ENCODE results near the gene TRAPPC10.
A peak's percentile ranks its signal among the peaks of the same experiment; 100 is the strongest.

The TRAPPC10 gene

DNA sequence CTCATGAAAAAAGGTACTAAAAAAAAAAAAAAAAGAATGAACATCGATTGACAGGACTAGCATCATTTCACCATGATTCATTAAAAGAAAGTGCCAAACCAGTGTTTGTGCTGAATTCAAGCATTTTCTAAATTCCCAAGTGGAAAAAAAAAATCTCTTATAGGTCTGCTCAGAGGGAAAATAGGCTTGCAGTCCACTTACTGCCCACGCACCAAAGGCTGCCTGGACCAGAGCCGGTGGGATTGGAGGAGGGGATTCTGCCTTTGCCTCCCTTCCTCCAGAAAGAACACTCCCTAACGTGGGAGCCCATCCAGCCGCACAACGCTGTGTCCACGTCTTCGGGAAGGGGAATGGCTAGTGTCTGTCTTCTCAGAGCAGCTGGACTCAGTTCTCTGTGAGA is 5.5 kb upstream of the TRAPPC10 start:
- H3K27me3 ChIP-seq (ENCODE audit: low read depth, low read length) = no peaks in the 10 kb centered on the region
- peaks cover 0 to 13% of the 10 kb centered on the region in 2 donors for H3K4me1 ChIP-seq (ENCODE audit: control insufficient read depth in 1 of 2, insufficient read depth in 2 of 2, low read length in 2 of 2)
- no peak overlapping the region for H3K4me3 ChIP-seq (ENCODE audit: low read depth in 1 of 2, low read length in 2 of 2)
- no peaks in the 10 kb centered on the region for H3K9me3 ChIP-seq (ENCODE audit: control insufficient read depth in 1 of 2, low read length in 2 of 2)
- no peaks in the 10 kb centered on the region for H3K36me3 ChIP-seq (ENCODE audit: control insufficient read depth in 1 of 2, insufficient read depth in 2 of 2, low read length in 2 of 2)
- peak overlapping the region; percentile 29 for H3K27ac ChIP-seq (ENCODE audit: low read length)

DNA sequence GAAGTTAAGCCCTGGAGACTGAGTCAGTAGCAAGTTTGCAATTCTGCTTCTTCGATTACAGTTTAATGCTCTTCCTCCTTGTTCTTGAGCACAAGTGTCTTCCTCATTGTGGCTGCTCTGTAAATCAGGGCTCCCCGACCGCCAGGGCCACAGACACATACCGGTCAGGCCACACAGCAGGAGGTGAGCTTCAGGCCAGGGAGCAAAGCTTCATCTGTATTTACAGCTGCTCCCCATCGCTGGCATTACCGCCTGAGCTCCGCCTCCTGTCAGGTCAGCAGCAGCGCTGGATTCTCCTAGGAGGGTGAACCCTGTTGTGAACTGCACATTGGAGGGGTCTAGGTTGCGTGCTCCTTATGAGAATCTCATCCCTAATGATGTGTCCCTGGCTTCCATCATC is 1.7 kb upstream of the TRAPPC10 start:
- H3K27ac ChIP-seq (ENCODE audit: low read length) = no peak overlapping the region
- no peak overlapping the region for H3K4me3 ChIP-seq (ENCODE audit: low read depth in 1 of 2, low read length in 2 of 2)
- H3K4me1 ChIP-seq (ENCODE audit: control insufficient read depth in 1 of 2, insufficient read depth in 2 of 2, low read length in 2 of 2) = peaks cover 9 to 34% of the 10 kb centered on the region in 2 donors
- no peaks in the 10 kb centered on the region for H3K27me3 ChIP-seq (ENCODE audit: low read depth, low read length)
- H3K9me3 ChIP-seq (ENCODE audit: control insufficient read depth in 1 of 2, low read length in 2 of 2) = no peaks in the 10 kb centered on the region
- H3K36me3 ChIP-seq (ENCODE audit: control insufficient read depth in 1 of 2, insufficient read depth in 2 of 2, low read length in 2 of 2) = no peaks in the 10 kb centered on the region

DNA sequence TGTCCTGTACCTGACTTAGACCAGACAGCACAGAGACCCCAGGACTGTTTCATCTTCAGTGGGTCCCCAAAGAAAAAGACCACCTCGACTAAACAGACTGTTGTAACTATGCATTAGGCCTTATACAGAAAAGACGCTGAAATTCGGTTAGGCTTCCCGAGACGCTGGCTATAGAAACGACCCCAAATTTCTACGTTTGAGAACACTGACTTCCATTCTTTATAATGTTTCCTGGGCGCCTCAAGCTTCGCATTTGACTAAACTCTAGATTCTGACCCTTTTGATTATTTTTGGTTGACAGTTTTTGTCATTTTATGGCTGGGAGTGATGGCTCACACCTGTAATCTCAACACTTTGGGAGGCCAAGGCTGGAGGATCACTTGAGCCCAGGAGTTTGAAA is 986 bp upstream of the TRAPPC10 start:
- Histone ChIP-seq H3K36me3 (ENCODE audit: control insufficient read depth in 1 of 2, insufficient read depth in 2 of 2, low read length in 2 of 2) (no peaks in the 10 kb centered on the region), H3K4me3 (ENCODE audit: low read depth in 1 of 2, low read length in 2 of 2) (peak overlapping the region in 1 of 2 donors; percentile 71), H3K27ac (ENCODE audit: low read length) (no peak overlapping the region), H3K9me3 (ENCODE audit: control insufficient read depth in 1 of 2, low read length in 2 of 2) (no peaks in the 10 kb centered on the region), H3K4me1 (ENCODE audit: control insufficient read depth in 1 of 2, insufficient read depth in 2 of 2, low read length in 2 of 2) (peaks cover 13 to 33% of the 10 kb centered on the region in 2 donors), H3K27me3 (ENCODE audit: low read depth, low read length) (no peaks in the 10 kb centered on the region)

DNA sequence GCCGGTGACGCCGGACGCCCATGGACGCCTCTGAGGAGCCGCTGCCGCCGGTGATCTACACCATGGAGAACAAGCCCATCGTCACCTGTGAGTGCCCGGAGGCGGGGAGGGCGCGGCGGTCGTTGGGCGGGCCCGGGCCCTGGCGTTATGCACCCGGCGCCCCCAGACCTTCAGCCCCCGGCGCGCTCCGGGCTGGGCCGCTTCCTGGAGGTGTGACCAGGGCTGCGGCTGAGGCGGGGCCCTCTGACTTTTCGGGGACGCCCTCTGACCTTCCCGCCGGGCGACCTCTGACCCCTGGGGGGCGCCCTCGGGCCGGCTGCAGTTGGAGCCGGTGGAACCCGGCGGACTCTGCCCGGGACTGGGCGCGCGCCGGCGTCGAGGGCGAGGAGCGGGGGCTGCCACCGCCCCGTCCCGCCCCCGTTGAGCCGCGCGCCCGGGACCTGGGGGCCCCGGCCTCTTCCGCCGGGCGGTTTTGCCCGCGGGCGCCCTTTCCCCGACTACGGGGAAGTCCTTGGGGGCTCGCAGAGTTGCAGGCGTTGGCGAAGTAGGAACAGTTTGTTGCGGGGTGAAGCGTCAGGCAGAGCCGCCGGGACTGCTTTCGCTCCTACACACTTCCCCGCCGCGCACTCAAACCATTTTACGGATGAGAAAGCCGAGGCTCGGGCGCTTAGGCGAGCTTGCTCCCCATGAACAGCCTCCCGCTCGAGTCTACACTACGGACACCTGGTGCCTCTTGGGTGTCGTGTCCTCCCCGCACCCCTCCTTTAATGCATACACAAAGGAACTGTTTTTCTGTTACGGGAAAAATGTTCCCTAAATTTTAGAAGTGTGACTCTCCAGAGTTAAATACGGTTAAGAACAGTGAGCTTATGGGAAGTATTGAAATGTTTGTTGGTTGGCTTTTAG is 618 bp downstream of the TRAPPC10 start:
- no peaks in the 10 kb centered on the region for H3K27me3 ChIP-seq (ENCODE audit: low read depth, low read length)
- H3K27ac ChIP-seq (ENCODE audit: low read length) = peak overlapping the region; percentile 27
- H3K9me3 ChIP-seq (ENCODE audit: control insufficient read depth in 1 of 2, low read length in 2 of 2) = no peaks in the 10 kb centered on the region
- no peaks in the 10 kb centered on the region for H3K36me3 ChIP-seq (ENCODE audit: control insufficient read depth in 1 of 2, insufficient read depth in 2 of 2, low read length in 2 of 2)
- H3K4me3 ChIP-seq (ENCODE audit: low read depth in 1 of 2, low read length in 2 of 2) = peak overlapping the region; percentile 73 to 82
- H3K4me1 ChIP-seq (ENCODE audit: control insufficient read depth in 1 of 2, insufficient read depth in 2 of 2, low read length in 2 of 2) = peaks cover 13 to 30% of the 10 kb centered on the region in 2 donors

DNA sequence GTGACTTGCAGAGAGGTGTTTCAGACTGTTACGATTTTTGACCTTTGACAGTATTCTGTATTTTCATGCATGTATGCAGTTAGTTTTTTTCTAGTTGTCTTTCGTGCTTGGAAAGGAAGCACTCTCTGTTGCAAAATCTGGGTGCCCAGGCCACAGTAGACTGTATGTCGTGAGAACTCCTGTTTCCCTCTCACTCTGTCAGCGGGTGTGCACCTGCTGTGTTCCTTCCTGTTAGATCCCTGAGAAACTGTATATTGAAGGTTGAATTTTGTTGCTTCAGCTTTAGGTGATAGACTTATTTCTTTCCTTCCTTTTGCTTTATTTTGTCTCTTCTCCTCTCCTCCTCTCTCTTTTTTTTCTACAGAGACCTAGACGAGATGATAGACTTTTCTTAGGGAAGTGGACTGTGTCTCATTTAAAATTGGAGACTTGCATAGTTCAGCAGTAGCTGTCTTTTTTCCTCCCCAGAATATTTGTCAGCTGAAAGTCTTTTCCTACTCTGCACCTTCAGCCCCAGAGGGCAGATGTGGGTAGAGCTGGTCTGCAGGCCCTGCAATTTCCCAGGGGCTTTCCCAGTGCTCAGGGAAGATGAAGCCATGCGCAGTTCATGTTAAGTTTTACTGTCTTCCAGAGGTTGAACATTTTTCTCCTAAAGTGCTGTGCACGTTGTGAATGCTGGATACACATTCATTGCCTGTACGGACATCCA is 1.4 kb downstream of the TRAPPC10 start:
- no peaks in the 10 kb centered on the region for H3K9me3 ChIP-seq (ENCODE audit: control insufficient read depth in 1 of 2, low read length in 2 of 2)
- H3K27ac ChIP-seq (ENCODE audit: low read length) = peak overlapping the region; percentile 27
- H3K27me3 ChIP-seq (ENCODE audit: low read depth, low read length) = no peaks in the 10 kb centered on the region
- H3K4me1 ChIP-seq (ENCODE audit: control insufficient read depth in 1 of 2, insufficient read depth in 2 of 2, low read length in 2 of 2) = peaks cover 13 to 30% of the 10 kb centered on the region in 2 donors
- H3K4me3 ChIP-seq (ENCODE audit: low read depth in 1 of 2, low read length in 2 of 2) = peak overlapping the region; percentile 73 to 82
- H3K36me3 ChIP-seq (ENCODE audit: control insufficient read depth in 1 of 2, insufficient read depth in 2 of 2, low read length in 2 of 2) = no peaks in the 10 kb centered on the region

DNA sequence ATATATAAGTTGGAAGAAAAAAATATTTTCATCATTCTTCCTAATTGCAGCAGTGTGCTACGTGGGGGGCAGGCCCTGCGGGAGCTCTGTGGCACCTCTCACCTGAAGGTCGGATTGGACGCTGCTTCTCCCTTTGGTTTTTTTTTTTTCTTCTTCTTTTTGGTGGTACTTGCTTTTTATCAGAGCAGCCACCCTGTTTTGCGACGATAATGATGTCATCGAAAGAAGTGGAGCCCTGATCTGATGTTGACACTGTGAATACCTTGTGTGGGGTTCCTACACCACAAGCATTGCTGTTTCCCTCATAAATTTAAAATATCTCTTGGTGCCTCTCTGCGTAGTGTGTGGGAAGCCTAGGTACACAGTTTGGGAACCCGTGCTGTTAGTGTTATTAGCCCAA is 5.5 kb downstream of the TRAPPC10 start:
- Histone ChIP-seq H3K27me3 (ENCODE audit: low read depth, low read length) (no peaks in the 10 kb centered on the region), H3K9me3 (ENCODE audit: control insufficient read depth in 1 of 2, low read length in 2 of 2) (no peaks in the 10 kb centered on the region), H3K27ac (ENCODE audit: low read length) (no peak overlapping the region), H3K36me3 (ENCODE audit: control insufficient read depth in 1 of 2, insufficient read depth in 2 of 2, low read length in 2 of 2) (no peaks in the 10 kb centered on the region), H3K4me1 (ENCODE audit: control insufficient read depth in 1 of 2, insufficient read depth in 2 of 2, low read length in 2 of 2) (peaks cover 13 to 42% of the 10 kb centered on the region in 2 donors), H3K4me3 (ENCODE audit: low read depth in 1 of 2, low read length in 2 of 2) (no peak overlapping the region)

DNA sequence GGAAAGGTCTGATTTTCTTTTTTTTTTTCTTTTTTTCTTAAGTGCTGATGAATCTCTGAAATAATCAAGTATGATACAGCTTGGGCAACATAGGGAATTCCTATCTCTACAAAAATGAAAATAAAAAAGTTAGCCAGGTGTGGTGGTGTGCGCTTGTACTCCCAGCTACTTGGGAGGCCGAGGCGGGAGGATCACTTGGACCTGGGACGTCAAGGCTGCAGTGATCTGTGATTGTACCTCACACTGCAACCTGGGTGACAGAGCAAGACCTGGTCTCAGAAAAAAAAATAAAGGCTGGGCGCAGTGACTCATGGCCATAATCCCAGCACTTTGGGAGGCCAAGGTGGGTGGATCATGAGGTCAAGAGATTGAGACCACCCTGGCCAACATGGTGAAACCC is 6.0 kb downstream of the TRAPPC10 start:
- H3K4me3 ChIP-seq (ENCODE audit: low read depth in 1 of 2, low read length in 2 of 2) = no peak overlapping the region
- H3K36me3 ChIP-seq (ENCODE audit: control insufficient read depth in 1 of 2, insufficient read depth in 2 of 2, low read length in 2 of 2) = no peaks in the 10 kb centered on the region
- no peak overlapping the region for H3K27ac ChIP-seq (ENCODE audit: low read length)
- no peaks in the 10 kb centered on the region for H3K9me3 ChIP-seq (ENCODE audit: control insufficient read depth in 1 of 2, low read length in 2 of 2)
- peaks cover 13 to 40% of the 10 kb centered on the region in 2 donors for H3K4me1 ChIP-seq (ENCODE audit: control insufficient read depth in 1 of 2, insufficient read depth in 2 of 2, low read length in 2 of 2)
- no peaks in the 10 kb centered on the region for H3K27me3 ChIP-seq (ENCODE audit: low read depth, low read length)

DNA sequence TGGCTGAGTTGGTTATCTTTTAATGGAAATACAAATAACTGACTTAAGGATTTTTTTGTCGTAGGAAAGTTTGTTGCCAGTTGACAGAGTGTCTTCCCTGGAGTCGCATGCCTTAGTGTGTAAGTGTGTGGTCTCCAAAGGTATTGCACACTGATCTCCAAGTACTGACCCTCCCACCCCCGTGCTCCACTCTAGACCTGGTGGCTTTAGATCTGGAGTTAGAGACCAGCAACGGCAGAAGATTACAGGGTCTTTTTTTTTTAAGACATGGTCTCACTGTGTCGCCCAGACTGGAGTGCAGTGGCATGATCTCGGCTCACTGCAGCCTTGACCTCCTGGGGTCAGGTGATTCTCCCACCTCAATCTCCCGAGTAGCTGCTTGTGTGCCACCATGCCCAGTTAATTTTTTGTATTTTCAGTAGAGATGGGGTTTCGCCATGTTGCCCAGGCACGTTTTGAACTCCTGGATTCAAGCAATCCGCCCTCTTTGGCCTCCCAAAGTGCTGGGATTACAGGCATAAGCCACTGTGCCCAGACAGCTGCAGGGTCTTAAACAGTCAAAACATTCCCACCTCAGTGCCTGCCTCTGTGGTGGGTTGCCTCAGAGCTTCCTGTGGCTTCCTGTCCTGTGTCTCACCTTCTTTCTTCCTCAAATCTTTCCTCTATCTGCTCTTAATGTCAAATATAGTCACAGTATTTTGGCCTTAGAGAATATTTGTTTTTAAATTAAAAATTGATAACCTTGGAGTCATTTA is 6.9 kb downstream of the TRAPPC10 start:
- no peak overlapping the region for H3K4me3 ChIP-seq (ENCODE audit: low read depth in 1 of 2, low read length in 2 of 2)
- no peaks in the 10 kb centered on the region for H3K27me3 ChIP-seq (ENCODE audit: low read depth, low read length)
- no peaks in the 10 kb centered on the region for H3K9me3 ChIP-seq (ENCODE audit: control insufficient read depth in 1 of 2, low read length in 2 of 2)
- H3K27ac ChIP-seq (ENCODE audit: low read length) = no peak overlapping the region
- peaks cover 5 to 31% of the 10 kb centered on the region in 2 donors for H3K4me1 ChIP-seq (ENCODE audit: control insufficient read depth in 1 of 2, insufficient read depth in 2 of 2, low read length in 2 of 2)
- H3K36me3 ChIP-seq (ENCODE audit: control insufficient read depth in 1 of 2, insufficient read depth in 2 of 2, low read length in 2 of 2) = no peaks in the 10 kb centered on the region

DNA sequence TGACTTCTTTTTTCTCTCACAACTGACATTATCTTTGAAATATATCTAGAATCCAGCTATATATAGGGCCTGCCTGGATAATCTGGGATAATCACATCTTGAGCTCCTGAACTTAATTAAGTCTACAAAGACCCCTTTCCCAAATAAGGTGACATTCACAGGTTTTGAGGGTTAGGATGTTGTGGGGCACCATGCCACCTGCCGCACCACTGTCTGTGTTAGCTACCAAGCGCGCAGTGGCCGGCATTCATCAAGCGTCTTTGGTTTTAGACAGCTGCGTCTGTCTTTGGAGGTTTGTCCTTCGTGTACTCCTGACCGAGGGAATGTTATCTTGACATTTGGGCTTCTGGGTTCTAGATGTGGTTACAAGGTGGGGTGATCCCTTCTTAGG is 7.5 kb downstream of the TRAPPC10 start:
- H3K27ac ChIP-seq (ENCODE audit: low read length) = no peak overlapping the region
- H3K4me1 ChIP-seq (ENCODE audit: control insufficient read depth in 1 of 2, insufficient read depth in 2 of 2, low read length in 2 of 2) = peaks cover 4 to 25% of the 10 kb centered on the region in 2 donors
- no peak overlapping the region for H3K4me3 ChIP-seq (ENCODE audit: low read depth in 1 of 2, low read length in 2 of 2)
- no peaks in the 10 kb centered on the region for H3K36me3 ChIP-seq (ENCODE audit: control insufficient read depth in 1 of 2, insufficient read depth in 2 of 2, low read length in 2 of 2)
- H3K27me3 ChIP-seq (ENCODE audit: low read depth, low read length) = no peaks in the 10 kb centered on the region
- H3K9me3 ChIP-seq (ENCODE audit: control insufficient read depth in 1 of 2, low read length in 2 of 2) = no peaks in the 10 kb centered on the region

DNA sequence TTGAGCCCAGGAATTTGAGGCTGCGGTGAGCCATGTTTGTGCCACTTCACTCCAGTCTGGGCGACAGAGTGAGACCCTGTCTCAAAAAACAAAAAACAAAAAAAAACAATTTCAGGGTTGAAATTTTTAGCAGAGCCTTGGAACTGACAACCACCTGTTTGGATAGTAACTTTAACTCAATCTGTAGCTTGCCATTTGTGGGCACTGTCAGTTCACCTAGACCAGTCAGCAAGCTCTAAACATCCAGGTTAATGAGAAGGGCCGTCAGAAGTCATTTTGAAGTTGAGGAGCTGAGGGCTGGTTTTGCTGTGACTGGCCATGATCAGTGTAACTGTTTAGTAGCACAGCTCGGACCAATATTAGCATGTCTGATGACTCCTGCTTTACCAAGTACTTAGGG is 8.4 kb downstream of the TRAPPC10 start:
- Histone ChIP-seq H3K27me3 (ENCODE audit: low read depth, low read length) (no peaks in the 10 kb centered on the region), H3K4me1 (ENCODE audit: control insufficient read depth in 1 of 2, insufficient read depth in 2 of 2, low read length in 2 of 2) (peaks cover 12 to 31% of the 10 kb centered on the region in 2 donors), H3K27ac (ENCODE audit: low read length) (no peak overlapping the region), H3K4me3 (ENCODE audit: low read depth in 1 of 2, low read length in 2 of 2) (no peak overlapping the region), H3K36me3 (ENCODE audit: control insufficient read depth in 1 of 2, insufficient read depth in 2 of 2, low read length in 2 of 2) (no peaks in the 10 kb centered on the region), H3K9me3 (ENCODE audit: control insufficient read depth in 1 of 2, low read length in 2 of 2) (no peaks in the 10 kb centered on the region)

DNA sequence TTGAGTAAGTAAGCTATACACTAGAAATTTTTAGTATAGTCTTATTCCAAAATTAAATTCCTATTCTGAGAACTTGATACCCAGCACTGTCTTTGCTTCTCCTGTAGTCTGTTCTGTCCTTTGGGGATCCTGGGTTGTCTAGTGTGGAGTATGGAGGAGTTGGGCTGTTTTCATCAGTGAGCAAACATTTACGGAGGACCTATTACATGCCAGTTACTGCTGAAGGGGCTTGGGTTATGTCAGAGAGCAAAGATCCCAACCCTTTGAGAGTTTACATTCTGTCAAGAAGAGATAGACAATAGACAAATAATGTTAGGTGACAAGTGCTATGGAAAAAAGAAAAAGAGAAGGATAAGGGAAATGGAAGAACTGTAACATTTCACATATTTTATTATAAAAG is 9.0 kb downstream of the TRAPPC10 start:
- Histone ChIP-seq H3K36me3 (ENCODE audit: control insufficient read depth in 1 of 2, insufficient read depth in 2 of 2, low read length in 2 of 2) (no peaks in the 10 kb centered on the region), H3K9me3 (ENCODE audit: control insufficient read depth in 1 of 2, low read length in 2 of 2) (no peaks in the 10 kb centered on the region), H3K27ac (ENCODE audit: low read length) (no peak overlapping the region), H3K27me3 (ENCODE audit: low read depth, low read length) (no peaks in the 10 kb centered on the region), H3K4me3 (ENCODE audit: low read depth in 1 of 2, low read length in 2 of 2) (no peak overlapping the region), H3K4me1 (ENCODE audit: control insufficient read depth in 1 of 2, insufficient read depth in 2 of 2, low read length in 2 of 2) (peaks cover 8 to 36% of the 10 kb centered on the region in 2 donors)

Data from muscle layer of duodenum (tissue), 2 donors.